NCI-H1436 treated with DMSO at 0.1 percent for 48 hours (cell line): Measurements from ENCODE around the gene IMP4.

Source experiments
- DNase-seq: peaks from one replicate; lab custom pipeline; 2025; lab: John Stamatoyannopoulos, UW

IMP4 gene

GRCh38 chr2:130357864-130358263, 15.2 kb downstream of the IMP4 start:
- no peak for DNase-seq

GRCh38 chr2:130358420-130359350, 16.0 kb downstream of the IMP4 start:
- no peak for DNase-seq

- DNase-seq = no peak
These were observed 16.8 kb downstream of the IMP4 start for GRCh38 chr2:130359466-130359865.

GRCh38 chr2:130363479-130363878, 20.8 kb downstream of the IMP4 start:
- DNase-seq = no peak

- DNase-seq = no peak
These were observed 22.4 kb downstream of the IMP4 start for GRCh38 chr2:130365075-130365474.

GRCh38 chr2:130365963-130366362, 23.3 kb downstream of the IMP4 start:
- no peak for DNase-seq

GRCh38 chr2:130366720-130367119, 24.0 kb downstream of the IMP4 start:
- DNase-seq = no peak

GRCh38 chr2:130368786-130369185, 26.1 kb downstream of the IMP4 start:
- DNase-seq = no peak

- DNase-seq = no peak
These were observed 26.7 kb downstream of the IMP4 start for GRCh38 chr2:130369311-130369964.

GRCh38 chr2:130369965-130370341, 27.3 kb downstream of the IMP4 start:
- no peak for DNase-seq

- no peak for DNase-seq
These were observed 27.8 kb downstream of the IMP4 start for GRCh38 chr2:130370490-130370889.

- DNase-seq = no peak
These were observed 29.0 kb downstream of the IMP4 start for GRCh38 chr2:130371723-130372054.

GRCh38 chr2:130372055-130372832, 29.5 kb downstream of the IMP4 start:
- DNase-seq = peak; percentile 37

GRCh38 chr2:130372833-130373807, 30.4 kb downstream of the IMP4 start:
- no peak for DNase-seq

- no peak for DNase-seq
These were observed 31.2 kb downstream of the IMP4 start for GRCh38 chr2:130373808-130374365.

GRCh38 chr2:130374587-130375290, 32.0 kb downstream of the IMP4 start:
- no peak for DNase-seq

GRCh38 chr2:130375291-130376266, 32.9 kb downstream of the IMP4 start:
- DNase-seq = no peak

GRCh38 chr2:130376433-130377293, 34.0 kb downstream of the IMP4 start:
- DNase-seq = no peak
